ENCODE measurements around the gene RAD51B. TPM values are rescaled to one million over a fixed set of nuclear protein-coding genes. Genes with fewer than 3 reads are reported as not detected.

The RAD51B gene
- total RNA-seq, 1 experiment from 2014 or later: 29.9 TPM

GRCh38 chr14:68018598-68018997 lies 199.0 kb downstream of the RAD51B start:
- Histone ChIP-seq H3K9me3 (ENCODE audit: insufficient read depth, low read depth) (no peaks in the 10 kb centered on the region), H3K9me2 (ENCODE audit: insufficient read depth) (no peaks in the 10 kb centered on the region; the same call in 1 of the 2 replicates), H3K4me1 (replicated peaks; ENCODE audit: insufficient read depth) (no peaks in the 10 kb centered on the region), H3K27ac (no peak overlapping the region), H2AFZ (no peak overlapping the region), H3K36me3 (ENCODE audit: low read depth) (no peaks in the 10 kb centered on the region), H3K27me3 (ENCODE audit: insufficient read depth, low read depth) (no peaks in the 10 kb centered on the region), H3F3A (ENCODE audit: insufficient read depth, low read depth) (no peaks in the 10 kb centered on the region), H3K4me3 (no peak overlapping the region), H3K4me2 (no peak overlapping the region), H3K79me2 (ENCODE audit: low read depth) (no peaks in the 10 kb centered on the region), H4K20me1 (ENCODE audit: insufficient read depth) (no peaks in the 10 kb centered on the region)
- TF ChIP-seq EZH2 (IDR thresholded peaks at IDR 0.05; ENCODE audit: low read depth) (no peak), CTCF (conservative IDR thresholded peaks at IDR 0.05) (no peak)
- CTCF ChIA-PET: no interaction called here
- DNase-seq: no peak
- POLR2A ChIA-PET (ENCODE audit: unreplicated experiment): no interaction called here
- intact Hi-C loops (cut with micrococcal nuclease; ENCODE audit: unreplicated experiment): no loop called here
- no TSS peak for BruUV-seq (replicated peaks)

GRCh38 chr14:68020493-68020892 lies 200.9 kb downstream of the RAD51B start:
- DNase-seq: no peak
- no peaks in the 10 kb centered on the region; the same call in 1 of the 2 replicates for H3K9me2 ChIP-seq (ENCODE audit: insufficient read depth)
- H3K4me2 ChIP-seq: no peak overlapping the region
- no peaks in the 10 kb centered on the region for H3K79me2 ChIP-seq (ENCODE audit: low read depth)
- H3F3A ChIP-seq (ENCODE audit: insufficient read depth, low read depth): no peaks in the 10 kb centered on the region
- intact Hi-C loops (cut with micrococcal nuclease; ENCODE audit: unreplicated experiment): no loop called here
- no peaks in the 10 kb centered on the region for H4K20me1 ChIP-seq (ENCODE audit: insufficient read depth)
- TF ChIP-seq EZH2 (IDR thresholded peaks at IDR 0.05; ENCODE audit: low read depth) (no peak), CTCF (conservative IDR thresholded peaks at IDR 0.05) (no peak)
- no peaks in the 10 kb centered on the region for H3K9me3 ChIP-seq (ENCODE audit: insufficient read depth, low read depth)
- no peak overlapping the region for H3K27ac ChIP-seq
- no peaks in the 10 kb centered on the region for H3K36me3 ChIP-seq (ENCODE audit: low read depth)
- H3K27me3 ChIP-seq (ENCODE audit: insufficient read depth, low read depth): no peaks in the 10 kb centered on the region
- ChIA-PET POLR2A (ENCODE audit: unreplicated experiment) (no interaction called here), CTCF (no interaction called here)
- no peak overlapping the region for H2AFZ ChIP-seq
- no peaks in the 10 kb centered on the region for H3K4me1 ChIP-seq (replicated peaks; ENCODE audit: insufficient read depth)
- no peak overlapping the region for H3K4me3 ChIP-seq
- no TSS peak for BruUV-seq (replicated peaks)

DNA sequence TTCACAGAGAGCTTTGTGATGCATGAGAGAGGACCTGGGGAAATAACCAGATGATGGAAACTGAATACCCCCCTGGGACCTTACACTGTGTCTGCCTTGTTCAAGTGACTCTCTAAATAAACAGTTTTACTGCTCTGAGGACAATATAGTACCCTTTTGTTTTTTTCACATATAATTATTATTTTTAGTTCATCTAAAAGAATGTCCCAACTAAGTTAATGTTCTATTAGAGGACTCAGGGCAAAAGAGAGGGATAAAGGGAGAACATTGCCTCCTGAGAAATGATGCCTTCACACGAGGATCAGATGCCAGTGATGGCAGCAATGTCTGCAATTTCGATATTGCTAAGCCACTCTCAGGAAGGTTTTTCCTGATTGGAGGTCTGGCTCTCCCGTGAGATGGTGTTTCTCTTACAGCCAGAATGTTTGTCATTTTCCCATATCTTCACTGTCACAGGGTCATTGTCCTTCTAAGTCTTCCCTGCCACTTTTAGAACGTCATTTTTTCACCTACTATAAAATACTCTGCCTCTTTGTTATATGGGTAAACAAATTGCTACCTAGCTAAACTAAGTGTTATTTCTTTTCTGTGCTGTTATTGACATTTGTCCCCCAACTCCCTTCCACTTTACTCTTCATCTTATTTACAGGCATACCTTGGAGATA lies 201.6 kb downstream of the RAD51B start:
- POLR2A ChIA-PET (ENCODE audit: unreplicated experiment): no interaction called here
- H3K4me3 ChIP-seq: no peak overlapping the region
- H2AFZ ChIP-seq: no peak overlapping the region
- no peaks in the 10 kb centered on the region for H3K9me3 ChIP-seq (ENCODE audit: insufficient read depth, low read depth)
- no peak overlapping the region for H3K4me2 ChIP-seq
- H3K9me2 ChIP-seq (ENCODE audit: insufficient read depth): no peaks in the 10 kb centered on the region; the same call in 1 of the 2 replicates
- CTCF ChIA-PET: no interaction called here
- H3K27me3 ChIP-seq (ENCODE audit: insufficient read depth, low read depth): no peaks in the 10 kb centered on the region
- BruUV-seq (replicated peaks): no TSS peak
- H3K36me3 ChIP-seq (ENCODE audit: low read depth): no peaks in the 10 kb centered on the region
- TF ChIP-seq CTCF (conservative IDR thresholded peaks at IDR 0.05) (no peak), EZH2 (IDR thresholded peaks at IDR 0.05; ENCODE audit: low read depth) (no peak)
- no peaks in the 10 kb centered on the region for H3K4me1 ChIP-seq (replicated peaks; ENCODE audit: insufficient read depth)
- no peak overlapping the region for H3K27ac ChIP-seq
- DNase-seq: no peak
- intact Hi-C loops (cut with micrococcal nuclease; ENCODE audit: unreplicated experiment): no loop called here
- H3F3A ChIP-seq (ENCODE audit: insufficient read depth, low read depth): no peaks in the 10 kb centered on the region
- H4K20me1 ChIP-seq (ENCODE audit: insufficient read depth): no peaks in the 10 kb centered on the region
- no peaks in the 10 kb centered on the region for H3K79me2 ChIP-seq (ENCODE audit: low read depth)
